NCI-H2107 treated with DMSO at 0.1 percent for 48 hours (cell line): ENCODE results near the gene DCPS.
A peak's percentile ranks its signal among the peaks of the same experiment; 100 is the strongest.
"Not testable (repeated sequence)": the region's sequence is repeated elsewhere in the genome, so short reads cannot be mapped to it uniquely, and the experiment has no call there.

ENCODE experiments used
- DNase-seq: peaks from one replicate; lab custom pipeline; 2025; ENCODE audit not compliant: unreplicated experiment; lab: John Stamatoyannopoulos, UW

DCPS gene

DNA sequence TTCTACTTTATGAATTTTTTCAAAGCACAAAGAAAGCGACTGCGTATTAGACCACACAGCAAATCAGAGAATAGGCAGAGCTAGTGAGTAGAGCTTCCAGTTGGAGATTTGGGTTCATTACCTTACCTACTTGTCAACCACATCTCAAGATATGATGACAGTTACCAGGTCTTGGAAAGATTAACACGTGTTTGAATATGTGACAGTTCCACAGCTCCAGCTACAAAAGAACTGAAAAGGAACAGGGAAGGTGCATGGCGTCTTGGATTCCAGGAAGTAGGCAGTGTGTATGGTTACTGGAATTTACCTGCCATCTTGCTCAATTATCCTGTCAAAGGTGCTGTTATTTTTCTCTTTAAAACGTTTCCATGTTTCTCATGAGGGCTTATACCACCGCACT is 15.6 kb upstream of the DCPS start:
- no peak for DNase-seq

DNA sequence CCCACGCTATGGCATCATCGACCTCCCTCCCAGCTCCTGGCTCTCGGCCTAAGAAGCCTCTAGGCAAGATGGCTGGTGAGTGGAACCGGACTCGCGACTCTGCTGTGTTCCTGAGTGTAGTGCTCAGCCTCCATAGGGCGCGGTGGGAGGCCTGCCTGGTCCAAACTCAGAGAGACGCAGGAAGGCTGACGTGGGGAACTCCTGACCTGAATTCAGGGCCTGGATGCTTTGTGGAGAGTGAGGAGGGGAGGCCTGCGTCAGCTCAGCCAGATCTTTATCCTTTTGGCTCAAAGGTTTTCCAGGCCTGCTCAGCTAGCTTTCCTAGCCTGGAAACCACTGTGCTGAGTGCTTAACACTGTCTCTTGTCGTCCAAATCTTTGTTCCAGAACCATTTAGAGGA is 13.0 kb upstream of the DCPS start:
- DNase-seq: no peak

DNA sequence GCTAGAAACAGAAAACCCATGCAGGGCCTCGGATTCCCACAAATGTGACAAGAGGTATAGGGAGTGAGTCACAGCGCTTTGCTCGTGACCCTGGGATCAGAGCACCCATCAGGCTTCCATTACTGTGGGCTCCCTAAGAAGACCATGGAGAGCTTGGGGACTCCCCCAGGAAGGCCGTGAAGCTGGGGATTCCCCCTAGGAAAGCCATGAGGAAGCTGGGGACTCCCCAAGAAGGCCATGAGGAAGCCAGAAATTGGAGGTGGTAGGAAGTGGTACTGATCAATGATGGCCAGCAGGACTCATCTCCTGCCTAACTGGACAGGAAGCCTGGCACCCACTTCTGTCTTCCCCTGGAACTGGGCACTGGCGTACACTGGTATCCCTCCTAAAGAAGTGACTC is 10.1 kb upstream of the DCPS start:
- DNase-seq: no peak

DNA sequence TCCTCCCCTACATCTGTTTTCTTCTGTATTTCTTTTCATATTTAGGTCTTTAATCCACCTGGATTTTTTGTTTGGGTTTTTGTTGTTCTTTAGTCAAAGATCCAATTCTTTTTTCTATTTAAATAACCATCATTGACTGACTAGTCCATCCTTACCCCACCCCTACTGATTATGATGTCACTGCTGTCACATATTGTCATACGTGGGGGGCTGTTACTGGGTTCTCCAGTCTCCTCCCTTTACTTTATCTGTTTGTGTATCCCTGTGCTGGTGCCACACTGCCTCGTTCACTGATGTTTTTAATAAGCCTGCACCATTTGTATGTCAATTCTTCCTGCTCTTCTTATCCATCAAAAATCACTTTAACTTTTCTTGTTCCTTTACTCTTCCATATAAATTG is 6.9 kb upstream of the DCPS start:
- DNase-seq: no peak

DNA sequence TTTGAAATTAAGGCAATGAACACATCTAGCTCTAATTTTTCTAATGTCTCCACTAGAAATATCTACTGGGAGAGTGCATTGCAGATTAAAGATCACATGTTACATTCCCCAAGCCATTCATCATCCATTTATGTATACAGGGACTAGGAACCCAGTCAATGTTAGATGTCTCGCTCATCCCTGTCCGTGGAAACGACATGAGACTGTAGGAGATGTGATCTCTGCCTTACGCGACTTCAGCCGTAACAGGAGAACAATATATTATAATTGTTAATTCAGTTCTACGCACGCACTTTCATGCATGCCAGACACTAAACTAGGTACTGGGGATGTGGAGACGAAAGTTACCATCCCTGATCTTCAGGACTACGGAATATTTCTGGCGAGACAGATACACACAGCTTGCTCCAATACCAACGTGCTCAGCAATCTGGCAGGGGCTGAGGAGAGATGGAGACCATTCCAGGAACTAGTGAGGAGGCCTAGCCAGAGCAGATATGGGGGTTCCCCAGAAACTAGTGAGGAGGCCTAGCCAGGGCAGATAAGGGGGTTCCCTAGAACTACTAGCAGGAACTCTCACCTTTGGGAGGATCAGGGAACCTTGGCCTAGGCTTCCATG is 706 bp downstream of the DCPS start:
- DNase-seq: no peak

DNA sequence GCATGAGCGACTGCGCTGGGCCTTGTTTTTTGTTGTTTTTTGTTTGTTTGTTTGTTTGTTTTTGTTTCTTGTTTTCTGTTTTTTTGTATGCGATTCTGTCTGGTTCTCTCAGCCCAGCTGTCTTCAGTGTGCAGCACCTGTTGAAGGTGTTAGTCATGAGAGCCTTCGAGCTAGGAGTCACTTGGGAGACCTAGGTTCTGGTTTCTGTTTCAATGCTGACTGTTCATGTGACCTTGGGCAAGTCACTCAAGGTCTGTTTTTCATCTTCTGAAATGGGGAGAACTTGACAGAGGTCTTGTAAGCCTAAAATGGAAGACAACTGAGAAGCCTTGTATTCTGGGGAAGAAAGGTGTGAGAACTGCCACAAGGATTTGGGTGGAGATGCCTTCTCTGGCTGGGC is 1.8 kb downstream of the DCPS start:
- DNase-seq: no peak

DNA sequence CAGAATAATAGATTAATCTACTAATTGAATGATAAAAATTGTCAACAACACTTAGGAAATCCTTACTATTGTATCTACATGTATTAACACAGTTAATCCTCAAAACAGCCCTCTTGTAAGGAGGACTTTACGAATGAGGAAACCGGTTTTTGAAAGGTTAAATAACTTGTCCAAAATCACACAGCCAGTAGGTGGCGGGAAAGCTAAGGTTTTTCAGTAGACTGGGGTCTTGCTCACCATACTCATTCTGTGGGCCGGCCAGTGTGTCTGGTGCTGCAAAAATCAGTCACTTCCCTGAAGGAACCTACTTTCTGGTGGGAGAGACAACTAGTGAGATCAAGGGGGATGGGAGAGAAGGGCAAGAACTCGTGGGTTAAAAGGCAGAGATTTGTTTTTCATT is 3.8 kb downstream of the DCPS start:
- DNase-seq: no peak

DNA sequence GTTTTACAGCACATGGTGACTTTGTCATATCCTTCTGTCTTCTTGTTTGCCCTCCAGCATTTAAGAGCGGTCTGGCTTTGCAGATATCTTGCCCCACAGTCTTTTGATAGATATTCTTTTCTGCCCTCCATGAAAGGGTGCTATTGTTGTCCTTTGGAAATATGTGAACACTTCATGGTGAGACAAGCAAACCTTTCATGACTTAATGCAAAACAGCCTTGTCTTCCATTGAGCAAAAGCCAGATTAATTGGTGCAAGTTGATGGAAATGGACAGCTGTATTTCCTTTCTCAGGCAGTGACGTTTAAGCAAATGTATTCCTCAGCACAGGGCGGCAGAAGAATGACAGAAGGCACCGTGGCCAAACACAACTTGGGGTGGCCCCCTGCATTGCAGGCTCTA is 4.4 kb downstream of the DCPS start:
- no peak for DNase-seq

DNA sequence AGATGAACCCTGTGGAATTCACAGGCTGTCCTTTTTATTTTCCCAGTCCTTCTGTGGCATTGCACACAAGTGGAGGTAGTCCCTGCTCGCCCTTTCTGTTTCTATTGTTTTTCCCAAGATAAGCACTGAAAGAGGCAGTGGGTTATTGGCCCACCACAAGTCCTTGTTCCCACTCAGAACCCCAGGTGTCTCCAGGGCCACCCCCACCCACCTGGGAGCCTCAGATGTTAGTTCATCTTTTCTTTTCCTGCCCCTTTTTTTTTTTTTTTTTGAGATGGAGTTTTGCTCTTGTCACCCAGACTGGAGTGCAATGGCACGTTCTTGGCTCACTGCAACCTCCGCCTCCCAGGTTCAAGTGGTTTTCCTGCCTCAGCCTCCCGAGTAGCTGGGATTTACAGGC is 4.9 kb downstream of the DCPS start:
- DNase-seq: not testable (repeated sequence)

DNA sequence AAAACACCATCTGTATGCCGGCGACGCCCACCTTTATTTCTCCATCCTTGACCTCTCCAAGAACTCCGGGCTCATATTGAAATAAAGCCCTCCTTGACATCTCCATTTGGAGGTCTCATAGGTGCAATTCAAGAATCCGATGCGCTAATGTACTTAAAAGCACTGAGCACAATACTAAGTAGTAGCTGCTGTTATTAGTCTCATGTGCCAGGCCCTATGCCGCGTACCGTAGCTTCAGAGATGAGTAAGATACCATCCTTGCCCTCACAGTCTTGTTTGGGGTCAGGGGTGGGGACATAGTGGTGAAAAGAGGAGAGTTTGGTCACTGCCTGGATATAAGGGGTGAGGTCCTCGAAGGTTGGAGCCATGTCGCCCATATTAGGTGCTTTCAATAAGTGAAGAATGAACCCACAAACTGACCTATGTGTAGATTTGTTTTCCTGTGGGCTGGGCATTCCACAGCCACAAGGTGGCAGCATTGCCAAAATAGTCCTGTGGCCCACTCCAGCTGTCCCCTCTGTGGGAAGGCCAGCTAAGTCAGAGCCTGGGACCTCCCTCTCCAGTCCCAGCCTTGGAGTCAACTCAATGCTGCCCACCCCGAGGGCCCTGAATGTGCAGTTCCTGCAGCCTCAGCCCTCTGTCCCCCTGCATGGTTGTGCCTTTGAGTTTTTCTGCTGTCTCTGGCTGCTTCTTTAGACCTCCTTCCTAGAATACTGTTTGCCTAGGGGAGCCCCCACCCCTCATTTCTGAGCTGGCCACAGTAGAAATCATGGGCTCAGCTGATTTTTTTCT is 6.5 kb downstream of the DCPS start:
- peak; percentile 0 for DNase-seq

DNA sequence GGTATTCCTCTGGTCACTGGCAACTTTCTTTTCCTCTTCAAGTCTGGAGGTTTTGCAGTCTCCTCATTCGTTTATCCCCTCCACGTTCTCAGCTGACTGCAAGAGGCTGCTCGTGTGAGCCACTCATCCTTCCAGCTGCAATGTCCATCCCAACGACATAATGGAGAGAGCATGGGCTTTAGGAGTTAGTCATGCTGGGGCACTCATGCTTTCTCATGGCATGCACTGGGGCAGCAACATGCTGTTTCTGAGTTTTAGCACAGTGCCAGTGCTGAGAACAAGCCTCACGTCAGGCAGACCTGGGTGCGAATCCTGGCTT is 7.1 kb downstream of the DCPS start:
- DNase-seq: no peak

DNA sequence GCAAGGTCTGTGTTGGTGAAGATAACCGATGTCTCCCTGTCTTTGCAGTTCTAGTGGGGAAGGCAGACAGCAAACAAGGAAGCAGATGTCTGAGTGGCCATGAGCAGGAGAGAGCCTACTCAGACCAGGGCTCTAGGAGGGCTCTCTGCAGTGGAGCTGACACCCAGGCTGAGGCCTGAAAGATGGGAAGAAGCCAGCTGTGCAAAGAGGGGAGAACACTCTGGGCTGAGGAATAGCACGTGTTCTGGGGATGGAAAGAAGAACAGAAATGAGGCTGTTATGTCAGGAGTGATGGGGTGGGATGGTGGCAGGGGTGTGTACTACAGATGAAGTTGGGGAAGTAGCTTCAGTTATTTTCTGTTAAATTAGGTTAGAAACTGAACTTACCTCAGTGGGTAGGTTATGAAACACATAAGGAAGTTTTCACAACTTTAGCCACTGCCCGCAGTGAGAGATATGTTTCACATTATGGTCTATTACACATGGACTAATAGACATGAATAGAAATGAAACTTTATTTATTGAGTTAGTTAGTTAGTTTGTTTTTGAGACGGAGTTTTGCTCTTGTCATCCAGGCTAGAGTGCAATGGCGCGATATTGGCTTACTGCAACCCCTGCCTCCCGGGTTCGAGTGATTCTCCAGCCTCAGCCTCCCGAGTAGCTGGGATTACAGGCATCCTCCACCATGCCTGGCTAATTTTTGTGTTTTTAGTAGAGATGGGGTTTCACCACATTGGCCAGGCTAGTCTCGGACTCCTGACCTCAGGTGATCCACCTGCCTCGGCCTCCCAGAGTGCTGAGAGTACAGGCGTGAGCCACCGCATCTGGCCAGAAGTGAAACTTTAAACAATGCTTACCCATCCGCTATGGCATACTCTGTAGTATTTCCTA is 7.8 kb downstream of the DCPS start:
- DNase-seq: no peak

DNA sequence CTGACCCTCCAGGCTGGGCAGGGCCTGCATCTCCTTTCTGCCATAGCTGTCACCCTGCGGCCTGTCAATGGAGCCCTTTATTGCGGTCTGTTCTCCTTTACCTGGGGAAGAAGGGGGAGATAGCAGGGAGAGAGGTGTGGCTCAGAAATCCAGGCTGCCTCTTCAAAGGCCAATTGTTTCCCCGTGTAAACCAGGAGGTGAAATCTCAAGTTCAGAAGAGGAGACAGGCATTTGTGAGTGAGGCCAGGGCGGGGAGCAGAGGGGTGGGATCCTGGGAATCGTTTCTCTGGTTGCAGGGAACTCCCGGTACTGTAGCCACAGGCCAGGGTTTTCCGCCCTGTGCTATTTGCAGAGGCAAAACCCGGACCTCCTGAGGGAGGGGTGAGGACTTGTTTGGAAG is 9.1 kb downstream of the DCPS start:
- DNase-seq: no peak

DNA sequence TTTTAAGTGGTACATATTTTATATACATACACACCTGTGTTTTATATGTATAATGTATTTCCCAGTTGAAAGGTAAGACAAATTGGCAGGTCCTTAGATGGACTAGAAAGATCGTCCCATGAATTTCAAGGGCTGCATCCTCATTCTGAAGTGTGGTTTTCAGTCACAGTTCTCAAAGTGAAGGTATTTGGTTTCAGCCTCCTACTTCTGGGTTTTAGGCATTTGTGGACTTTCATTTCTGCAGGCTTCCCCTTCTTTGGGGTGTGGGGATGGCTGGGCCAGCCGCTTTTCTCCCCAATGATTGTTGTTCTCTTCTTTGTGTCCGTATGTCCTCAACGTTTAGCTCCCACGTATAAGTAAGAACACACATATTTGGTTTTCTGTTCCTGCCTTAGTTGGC is 10.0 kb downstream of the DCPS start:
- no peak for DNase-seq

DNA sequence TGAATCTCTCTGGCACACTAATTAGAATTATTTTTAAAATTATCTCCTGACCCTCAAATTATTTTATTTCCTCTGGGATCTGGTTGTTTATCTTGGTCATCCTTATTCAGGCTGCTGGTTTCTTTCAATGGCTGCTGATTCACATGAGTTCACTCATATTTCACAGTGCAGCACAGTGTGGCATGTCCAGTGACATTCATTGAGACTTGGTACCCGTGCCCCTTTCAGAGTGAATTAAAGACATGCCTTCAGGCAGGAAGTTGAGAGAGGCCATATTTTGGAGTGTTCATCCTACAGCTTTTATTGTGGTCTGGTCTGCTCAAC is 13.5 kb downstream of the DCPS start:
- no peak for DNase-seq

DNA sequence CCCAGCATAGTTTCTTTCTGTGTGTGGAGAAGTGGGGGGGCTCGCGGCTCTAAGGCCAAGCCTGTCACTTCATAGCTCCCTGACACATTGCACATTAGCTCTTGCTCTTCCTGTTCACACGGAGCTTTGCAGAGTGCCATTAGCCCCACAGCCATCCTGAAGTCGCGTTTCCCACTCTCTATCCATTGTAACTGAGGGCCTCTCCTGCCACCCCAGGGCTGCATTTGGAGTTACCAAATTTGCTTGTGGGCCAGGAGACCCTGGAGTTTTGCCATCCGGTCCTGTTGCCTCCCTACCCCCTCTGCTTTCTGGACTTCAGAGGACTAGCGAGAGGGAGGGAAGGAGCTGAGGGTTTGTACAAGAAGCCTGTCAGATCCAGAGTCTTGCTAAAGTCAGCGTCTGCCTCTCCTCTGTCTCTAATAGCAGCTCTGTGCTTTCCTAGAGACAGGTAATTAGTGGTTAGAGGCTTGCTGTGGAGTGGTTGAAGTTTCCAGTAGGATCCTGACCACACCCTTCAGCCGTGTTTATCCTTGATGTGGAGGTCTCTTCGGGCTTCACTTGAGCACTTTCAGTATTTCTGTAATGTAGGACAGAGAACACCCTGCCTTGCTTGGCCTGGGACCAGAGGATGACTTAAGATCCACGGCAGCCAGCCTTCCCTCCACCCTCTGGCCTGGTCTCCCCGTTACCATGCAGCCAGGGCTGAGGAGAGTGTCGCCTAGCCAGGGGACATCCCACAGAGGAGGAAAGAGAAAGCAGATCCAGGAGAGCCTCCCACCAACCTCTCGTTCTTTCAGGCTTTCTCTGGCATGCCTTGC is 14.1 kb downstream of the DCPS start:
- DNase-seq: peak; percentile 24

DNA sequence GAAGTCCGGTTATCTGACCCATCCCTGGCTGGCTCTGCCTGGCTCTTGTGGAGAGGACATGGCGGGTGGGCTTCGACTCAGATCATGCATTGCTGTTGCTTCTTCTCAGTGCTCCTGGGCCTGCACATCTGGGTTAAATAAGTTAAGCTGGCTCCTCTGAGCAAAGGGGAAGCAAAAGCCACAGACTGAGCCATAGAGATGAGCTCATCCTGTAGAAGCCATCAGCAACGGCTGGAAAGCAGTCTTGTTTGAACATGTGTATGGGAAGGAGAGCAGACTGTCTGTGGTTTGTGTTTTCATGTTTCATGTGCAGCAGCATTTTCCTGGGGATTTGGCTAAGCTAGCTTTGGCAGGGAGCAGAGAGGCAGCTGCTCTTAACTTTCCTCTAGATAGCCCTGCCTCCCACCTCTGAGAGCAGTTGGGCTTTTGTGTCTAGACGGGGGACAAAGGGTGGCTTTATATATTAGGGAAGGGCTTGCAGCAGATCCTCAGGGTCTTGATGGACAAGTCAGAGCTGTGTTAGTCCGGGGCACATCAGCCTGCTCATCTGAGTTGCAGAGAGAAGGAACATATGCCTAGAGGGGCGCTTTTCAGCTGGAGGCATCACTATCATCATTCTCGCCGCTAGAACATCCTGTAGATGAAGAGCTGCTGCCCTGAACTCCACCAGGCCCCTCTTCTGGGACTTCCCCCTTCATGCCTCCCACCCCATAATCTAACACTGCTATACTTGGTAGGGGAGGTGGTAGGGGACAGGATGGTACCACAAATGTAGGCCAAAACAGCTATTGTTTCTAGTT is 14.9 kb downstream of the DCPS start:
- DNase-seq: peak; percentile 30

DNA sequence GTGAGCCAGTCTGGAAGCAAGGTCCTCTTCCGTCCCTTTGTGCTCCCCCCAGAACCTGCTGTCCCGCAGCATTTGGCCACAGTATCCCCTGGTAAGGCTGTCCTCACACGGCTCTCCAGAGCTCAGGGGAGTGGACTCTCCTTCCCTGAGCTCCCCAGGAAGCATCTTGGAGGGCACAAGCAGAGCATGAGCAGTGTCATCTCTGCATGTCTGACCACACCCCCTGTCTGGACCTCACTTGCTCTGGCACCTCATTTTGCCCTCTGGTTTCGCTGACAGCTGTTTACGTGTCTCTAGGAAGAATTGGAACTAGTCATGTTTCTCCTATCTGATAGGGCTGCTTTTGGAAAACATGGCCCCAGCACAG is 15.5 kb downstream of the DCPS start:
- no peak for DNase-seq

DNA sequence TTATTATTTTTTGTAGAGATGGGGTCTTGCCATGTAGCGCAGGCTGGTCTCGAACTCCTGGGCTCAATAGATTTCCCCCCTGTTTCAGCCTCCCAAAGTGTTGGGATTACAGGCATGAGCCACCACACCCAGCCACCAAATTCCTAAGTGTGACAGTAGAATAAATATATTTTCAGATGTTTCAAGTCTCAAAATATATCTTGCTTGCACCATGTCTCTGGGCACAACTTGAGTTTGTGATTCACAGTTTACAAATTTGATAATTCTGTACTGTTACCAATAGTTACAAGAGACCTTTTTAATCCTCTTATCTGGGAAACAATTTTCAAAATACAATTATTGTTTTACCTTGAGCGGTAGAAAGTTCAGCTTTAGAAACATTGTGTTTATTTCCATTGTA is 19.1 kb downstream of the DCPS start:
- DNase-seq: no peak

DNA sequence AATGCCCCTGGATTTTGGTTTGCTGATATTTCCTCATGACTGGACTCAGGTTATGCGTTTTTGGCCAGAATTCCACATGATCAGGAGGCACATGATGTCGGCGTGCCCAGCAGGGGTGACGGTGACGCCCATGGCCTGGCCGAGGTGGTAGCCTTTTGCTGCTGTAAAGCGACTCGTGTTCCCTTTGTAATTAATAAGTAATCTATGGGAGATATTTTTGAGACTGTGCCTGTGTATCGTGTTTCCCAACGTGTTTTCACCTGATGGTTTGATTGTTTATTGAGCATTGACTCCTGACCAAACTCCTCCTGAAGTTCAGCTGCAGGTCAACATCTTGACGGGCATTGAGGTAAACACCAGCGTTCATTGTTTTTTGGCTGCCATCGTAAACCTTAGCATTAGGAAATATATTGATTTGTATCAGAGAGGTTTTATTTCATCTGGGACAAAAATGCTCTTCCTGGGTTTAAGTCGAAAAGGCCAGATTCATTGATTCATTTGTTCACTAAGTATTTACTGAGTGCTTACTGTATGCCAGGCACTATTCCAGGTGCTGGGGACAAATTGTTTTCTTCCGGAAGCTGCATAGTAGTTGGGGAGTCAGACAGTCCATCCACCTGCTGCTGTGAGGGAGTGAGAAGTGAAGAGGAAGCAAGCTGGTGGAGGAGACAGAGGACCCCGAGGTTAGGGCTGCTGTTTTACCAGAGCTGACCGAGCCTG is 23.6 kb downstream of the DCPS start:
- DNase-seq: no peak
